Tibial nerve (tissue), 3 donors: ENCODE data around the gene NKD1.

Experiments
- CTCF ChIP-seq, 5 experiments: fragments of 200-600 bp in 3 of 5; fragments of 450-650 bp in 2 of 5; sonication (generic) in 3 of 5; IDR thresholded peaks; one replicate each; pipeline ENCODE4 v1.5.1; 2016 to 2019; ENCODE audit warnings: antibody characterized with exemption in 5 of 5, mild to moderate bottlenecking in 3 of 5, moderate library complexity in 2 of 5
- POLR2A ChIP-seq, 2 donors: fragments of 450-650 bp; IDR thresholded peaks; one replicate each; pipeline ENCODE4 v1.6.1; 2017; ENCODE audit warnings: antibody characterized with exemption in 2 of 2, mild to moderate bottlenecking in 2 of 2, moderate library complexity in 2 of 2

GRCh38 chr16:50604065-50604418 lies 55.8 kb downstream of the NKD1 start:
- TF ChIP-seq CTCF (IDR thresholded peaks at IDR 0.05) (no peak), POLR2A (IDR thresholded peaks at IDR 0.05) (no peak)
